GM18868 (cell line): ENCODE data around the gene IGSF6.
"Not testable (repeated sequence)": the region's sequence is repeated elsewhere in the genome, so short reads cannot be mapped to it uniquely, and the experiment has no call there.

Experiments used
- ATAC-seq: cut with Tn5 transposase; IDR thresholded peaks from one replicate; pipeline ENCODE4 v1.9.1; 2021; ENCODE audit warnings: mild to moderate bottlenecking, moderate library complexity; ENCODE audit not compliant: unreplicated experiment

IGSF6 gene

DNA sequence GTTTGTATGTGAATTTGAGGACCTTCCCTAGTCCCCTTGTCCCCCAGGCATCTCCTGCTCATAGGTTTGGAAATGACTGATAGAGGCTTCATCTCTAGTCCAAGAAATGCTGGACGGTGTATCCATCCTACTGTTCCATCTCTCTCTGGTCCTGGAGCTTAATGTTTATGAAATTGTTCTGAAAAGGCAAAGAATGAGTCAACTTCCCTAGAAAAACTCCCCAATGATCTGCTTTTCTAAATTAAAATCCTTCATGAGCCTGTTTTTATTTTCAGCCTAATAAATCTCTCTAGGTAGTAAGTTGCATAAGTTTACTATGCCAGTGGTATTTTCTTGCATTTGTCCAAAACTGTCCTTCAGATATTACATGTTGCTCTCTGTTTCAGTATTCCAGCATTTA is 2.1 kb upstream of the IGSF6 start:
- ATAC-seq, result no peak

GRCh38 chr16:21653571-21653970 is 1.2 kb upstream of the IGSF6 start:
- ATAC-seq, result no peak

DNA sequence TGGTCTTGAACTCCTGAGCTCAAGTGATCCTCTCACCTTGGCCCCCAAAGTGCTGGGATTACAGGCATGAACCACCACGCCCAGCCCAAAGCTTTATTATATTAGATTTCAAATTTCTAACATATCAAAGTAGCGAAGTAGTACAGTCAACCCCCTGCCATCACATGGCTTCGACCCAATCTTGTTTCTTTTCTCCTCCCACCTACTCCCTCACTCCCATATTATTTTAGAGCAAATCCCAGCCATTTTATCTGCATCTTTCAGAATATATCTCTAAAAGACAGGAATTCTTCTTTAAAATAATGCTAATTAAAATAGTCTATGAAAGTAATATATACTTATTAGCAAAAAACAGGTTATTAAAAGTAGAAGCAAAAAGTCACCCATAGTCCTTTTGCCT is 893 bp downstream of the IGSF6 start:
- no peak for ATAC-seq

GRCh38 chr16:21650521-21650920 is 1.9 kb downstream of the IGSF6 start:
- no peak for ATAC-seq

GRCh38 chr16:21649826-21650406 is 2.5 kb downstream of the IGSF6 start:
- ATAC-seq, result not testable (repeated sequence)

GRCh38 chr16:21647562-21648164 is 4.7 kb downstream of the IGSF6 start:
- no peak for ATAC-seq

DNA sequence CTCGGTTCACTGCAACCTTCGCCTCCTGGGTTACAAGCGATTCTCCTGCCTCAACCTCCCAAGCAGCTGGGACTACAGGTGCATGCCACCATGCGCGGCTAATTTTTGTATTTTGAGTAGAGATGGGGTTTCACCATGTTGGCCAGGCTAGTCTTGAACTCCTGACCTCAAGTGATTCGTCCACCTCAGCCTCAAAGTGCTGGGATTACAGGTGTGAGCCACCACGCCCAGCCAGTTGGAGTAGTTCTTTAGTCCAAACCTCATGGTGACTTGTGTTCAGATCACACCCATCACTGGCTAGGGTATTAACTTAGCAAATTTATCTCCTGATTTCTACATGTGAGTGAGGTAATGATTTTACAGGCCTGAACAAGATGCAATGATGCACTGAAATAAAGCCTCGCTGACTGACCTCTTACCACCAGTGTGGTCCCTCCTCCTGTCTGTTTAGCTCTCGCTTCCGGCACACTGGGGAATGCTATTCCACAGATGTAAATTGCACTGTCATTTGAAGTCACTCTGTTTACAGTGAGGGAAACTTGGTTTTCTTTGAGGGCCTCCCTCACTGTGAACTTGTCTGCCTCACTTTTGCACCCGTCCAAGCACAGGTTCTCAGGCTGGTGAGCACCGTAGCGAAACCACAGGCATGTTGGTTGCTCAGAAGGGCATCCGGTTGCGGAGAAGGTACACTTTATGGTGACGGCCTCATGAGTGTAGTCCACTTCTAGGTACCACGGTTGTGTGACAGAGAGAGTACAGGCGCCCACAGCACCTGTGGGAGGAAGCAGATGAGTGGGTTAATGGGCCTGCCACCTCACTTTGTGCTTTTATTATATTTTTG is 5.5 kb downstream of the IGSF6 start:
- peak; percentile 91 for ATAC-seq

DNA sequence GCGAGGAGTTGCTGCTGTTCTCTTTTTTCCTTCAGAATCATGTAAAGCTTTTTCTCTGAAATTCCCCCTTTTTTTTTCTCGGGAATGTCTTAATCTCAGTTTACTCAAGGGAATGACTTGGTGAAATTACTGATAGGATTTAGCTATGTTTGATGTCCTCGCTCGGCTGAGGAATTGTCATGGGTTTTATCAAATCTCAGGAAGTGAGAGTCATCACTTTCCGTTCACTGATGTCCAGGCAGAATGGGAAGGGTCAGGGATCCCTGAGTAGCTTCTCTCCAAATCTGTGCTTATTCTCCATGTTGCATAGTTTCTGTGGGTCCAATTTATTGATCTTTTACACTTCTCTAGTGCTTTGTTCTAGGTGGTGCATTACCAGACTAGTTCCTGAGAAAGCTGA is 6.3 kb downstream of the IGSF6 start:
- ATAC-seq, result no peak

DNA sequence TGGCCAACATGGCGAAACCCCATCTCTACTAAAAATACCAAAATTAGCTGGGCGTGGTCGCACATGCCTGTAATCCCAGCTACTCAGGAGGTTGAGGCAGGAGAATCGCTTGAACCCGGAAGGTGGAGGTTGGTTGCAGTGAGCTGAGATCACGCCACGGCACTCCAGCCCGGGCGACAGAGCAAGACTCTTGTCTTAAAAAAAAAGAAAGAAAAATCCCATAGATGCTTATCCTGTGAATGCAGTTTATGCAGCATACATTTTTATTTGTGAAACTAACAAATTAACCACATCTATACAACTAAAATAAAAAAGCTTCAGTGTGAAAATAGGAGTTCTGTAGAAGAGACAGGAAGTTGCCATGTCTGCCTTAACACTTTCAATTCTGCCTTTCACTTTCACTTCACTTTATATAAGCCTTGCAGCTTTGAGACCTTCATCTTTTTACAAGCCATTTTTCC is 7.1 kb downstream of the IGSF6 start:
- ATAC-seq, result no peak

- ATAC-seq, result no peak
These were observed 7.7 kb downstream of the IGSF6 start for GRCh38 chr16:21644674-21645073.

- ATAC-seq, result no peak
These were observed 8.6 kb downstream of the IGSF6 start for GRCh38 chr16:21643785-21644184.

DNA sequence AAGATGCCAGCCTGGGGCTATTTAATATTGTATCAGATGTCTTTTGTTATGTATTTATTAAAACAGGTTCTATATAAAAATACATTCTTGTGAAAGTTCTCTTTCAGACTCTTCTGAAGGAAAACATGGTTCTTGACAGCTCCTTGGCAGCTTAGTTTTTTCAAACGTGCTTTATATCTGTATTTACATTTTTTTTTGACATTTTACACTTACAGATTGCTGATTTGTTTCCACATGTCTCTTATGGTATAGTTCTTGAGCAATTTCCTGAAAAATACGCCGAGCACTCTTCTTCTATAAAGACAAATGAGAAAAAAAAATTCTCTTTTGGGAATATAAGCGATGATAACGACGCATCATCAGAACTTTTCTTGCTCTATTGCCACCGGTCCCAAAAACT is 9.5 kb downstream of the IGSF6 start:
- no peak for ATAC-seq

DNA sequence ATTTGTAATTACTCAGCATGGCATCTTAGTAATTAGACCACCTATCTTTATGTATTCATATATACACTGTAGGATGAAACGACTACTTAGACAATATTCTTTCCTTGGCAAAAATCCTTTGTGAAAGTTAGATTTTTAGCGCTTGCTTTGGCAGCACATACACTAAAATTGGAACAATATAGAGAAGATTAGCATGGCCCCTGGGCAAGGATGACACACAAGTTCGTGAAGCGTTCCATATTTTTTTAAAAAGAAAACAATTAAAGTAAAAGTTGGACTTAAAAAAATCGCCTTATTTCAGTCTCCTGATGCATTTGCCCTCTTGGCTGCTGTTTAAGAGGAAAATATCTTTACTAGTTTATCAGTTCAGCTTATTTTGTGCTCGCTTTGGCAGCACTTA is 10.5 kb downstream of the IGSF6 start:
- ATAC-seq, result no peak

DNA sequence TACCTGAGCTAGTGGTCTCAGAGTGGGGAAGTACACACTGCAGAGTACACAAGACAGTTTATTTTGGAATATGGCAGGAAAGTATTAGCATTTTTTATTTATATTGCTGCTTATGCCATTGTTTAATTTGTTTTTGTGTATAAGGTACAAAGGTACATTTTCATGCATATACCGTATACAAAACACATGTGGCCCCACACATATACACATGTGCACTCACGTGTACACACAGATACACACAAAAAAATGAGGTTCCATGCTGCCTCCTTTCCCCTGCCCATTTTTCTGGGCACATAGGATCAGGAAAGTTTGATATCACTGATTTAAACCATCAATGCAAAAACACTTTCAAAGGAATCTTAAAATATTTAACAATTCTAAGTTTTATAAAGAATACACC is 12.9 kb downstream of the IGSF6 start:
- ATAC-seq, result no peak

GRCh38 chr16:21638573-21638975 is 13.8 kb downstream of the IGSF6 start:
- no peak for ATAC-seq

DNA sequence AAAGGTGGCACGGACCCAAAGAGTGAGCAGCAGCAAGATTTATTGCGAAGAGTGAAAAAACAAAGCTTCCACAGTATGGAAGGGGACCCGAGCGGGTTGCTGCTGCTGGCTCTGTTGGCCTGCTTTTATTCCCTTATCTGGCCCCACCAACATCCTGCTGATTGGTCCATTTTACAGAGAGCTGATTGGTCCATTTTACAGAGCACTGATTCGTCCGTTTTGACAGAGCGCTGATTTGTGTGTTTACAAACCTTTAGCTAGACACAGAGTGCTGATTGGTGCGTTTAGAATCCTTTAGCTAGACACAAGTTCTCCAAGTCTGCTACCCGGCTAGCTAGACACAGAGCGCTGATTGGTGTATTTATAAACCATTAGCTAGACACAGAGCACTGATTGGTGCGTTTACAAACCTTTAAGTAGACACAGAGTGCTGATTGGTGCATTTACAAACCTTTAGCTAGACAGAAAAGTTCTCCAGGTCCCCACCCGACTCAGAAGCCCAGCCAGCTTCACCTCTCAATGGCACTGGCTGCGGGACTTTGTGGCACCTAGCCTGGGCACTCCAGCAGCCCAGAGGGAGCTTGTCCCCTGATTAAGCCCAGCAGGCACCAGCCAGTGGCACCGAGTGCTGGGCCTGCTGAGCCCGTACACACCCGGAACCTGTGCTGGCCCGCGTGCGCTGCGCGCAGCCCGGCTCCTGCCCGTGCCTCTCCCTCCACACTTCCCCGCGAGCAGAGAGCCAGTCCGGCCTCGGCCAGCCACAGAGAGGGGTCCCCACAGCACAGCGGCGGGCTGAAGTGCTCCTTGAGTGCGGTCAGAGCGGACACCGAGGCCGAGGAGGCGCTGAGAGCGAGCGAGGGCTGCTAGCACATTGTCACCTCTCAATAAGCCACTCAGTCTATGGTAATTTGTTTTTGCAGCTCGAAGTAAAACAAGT is 15.1 kb downstream of the IGSF6 start:
- no peak for ATAC-seq

DNA sequence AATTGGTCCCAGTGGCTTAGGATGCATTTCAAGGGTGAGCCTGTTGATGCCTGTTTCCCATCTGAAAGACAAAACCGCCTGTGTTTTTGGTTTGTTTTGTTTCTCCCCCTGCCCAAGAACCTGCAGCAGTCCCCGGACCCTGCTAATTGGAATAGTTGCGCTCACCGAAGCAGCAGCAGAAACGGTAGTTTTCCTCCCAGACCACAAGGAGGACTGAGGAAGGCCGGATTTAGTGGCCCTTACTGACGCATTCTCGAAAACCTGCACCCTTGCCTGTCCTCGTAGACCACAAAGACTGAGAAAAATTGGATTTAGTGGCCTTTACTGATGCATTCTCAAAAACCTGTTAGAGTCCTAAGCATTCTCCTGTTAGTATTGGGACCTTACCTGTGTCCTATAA is 16.7 kb downstream of the IGSF6 start:
- not testable (repeated sequence) for ATAC-seq

DNA sequence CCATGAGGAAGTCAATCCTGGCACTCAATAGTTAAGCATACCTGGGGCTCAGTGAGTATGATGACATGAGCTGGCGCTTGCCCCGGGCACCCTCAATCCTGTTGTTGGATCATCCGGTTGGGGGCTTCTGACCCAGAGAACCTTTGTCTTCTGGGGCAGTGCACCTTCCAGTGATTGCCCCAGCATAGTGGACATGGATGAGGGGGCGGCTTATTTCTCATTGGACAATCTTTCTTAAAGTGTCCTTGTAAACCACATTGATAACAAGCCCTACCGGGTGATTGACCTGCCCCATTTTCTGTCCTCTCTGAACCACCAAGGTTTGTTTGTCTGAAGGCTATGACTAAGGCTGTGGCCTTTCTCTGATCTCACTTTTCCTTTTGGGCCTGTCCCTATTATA is 18.2 kb downstream of the IGSF6 start:
- ATAC-seq, result no peak

DNA sequence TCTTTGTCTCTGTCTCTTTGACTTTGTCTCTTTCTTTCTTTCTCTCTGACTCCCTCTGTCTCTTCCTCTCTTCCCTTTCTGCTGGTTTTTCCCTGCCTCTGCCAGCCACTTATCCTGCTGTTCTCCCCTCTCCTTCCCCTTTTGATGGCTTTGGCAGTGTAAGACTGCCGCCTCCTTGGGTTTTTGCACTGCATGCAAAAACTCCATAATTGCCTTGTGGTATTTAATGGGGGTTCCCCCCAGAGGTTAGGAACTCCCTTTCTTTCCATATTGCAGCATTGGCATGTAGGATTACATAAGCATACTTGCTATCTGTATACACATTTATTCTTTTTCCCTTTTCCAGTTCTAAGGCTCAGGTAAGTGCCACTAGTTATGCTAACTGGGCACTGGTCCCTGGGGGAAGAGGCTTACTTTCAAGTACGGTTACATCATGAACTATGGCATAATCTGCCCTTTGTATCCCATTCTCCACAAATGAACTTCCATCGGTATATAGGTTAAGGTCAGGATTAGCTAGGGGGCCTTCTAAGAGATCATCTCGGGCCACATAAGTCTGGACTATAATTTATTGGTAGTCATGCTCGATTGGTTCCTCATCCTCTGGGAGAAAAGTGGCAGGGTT is 20.3 kb downstream of the IGSF6 start:
- not testable (repeated sequence) for ATAC-seq

- ATAC-seq, result not testable (repeated sequence)
These were observed 21.0 kb downstream of the IGSF6 start for GRCh38 chr16:21631376-21631775.

DNA sequence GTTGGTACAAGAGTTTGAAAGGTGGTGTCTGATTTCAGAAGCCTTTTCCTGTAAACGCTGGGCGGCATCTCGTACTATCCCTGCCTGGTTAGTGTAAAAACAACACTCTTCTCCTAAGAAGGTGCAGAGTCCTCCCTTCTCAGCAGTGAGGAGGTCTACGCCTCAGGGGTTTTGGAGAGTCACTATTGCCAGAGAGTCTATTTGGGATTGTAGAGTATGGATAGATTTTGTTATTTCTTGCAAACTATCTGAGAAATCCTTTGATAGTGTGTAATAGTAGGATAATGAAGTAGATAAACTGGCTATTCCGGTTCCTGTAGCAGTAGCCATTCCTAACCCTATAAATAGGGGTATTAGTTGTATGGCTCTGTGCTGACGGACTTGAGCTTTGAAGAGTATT is 21.5 kb downstream of the IGSF6 start:
- not testable (repeated sequence) for ATAC-seq
